Urothelium cell line (cell line): ENCODE data around the gene ACAP2.
"Not testable (repeated sequence)": the region's sequence is repeated elsewhere in the genome, so short reads cannot be mapped to it uniquely, and the experiment has no call there.

Experiments used
- DNase-seq: peaks from one replicate; pipeline ENCODE4 v3.0.0; 2011; ENCODE audit warnings: low spot score, mixed read lengths
- FAIRE-seq: peaks from 2 replicates; lab custom pipeline; 2011; peaks lifted over from hg19 to GRCh38; lab: Jason Lieb, UNC

ACAP2 gene

GRCh38 chr3:195395208-195395816, 47.5 kb downstream of the ACAP2 start:
- no peak for FAIRE-seq
- DNase-seq: no peak

- DNase-seq (no peak), FAIRE-seq (no peak)
These were observed 48.1 kb downstream of the ACAP2 start for GRCh38 chr3:195394700-195395099.

GRCh38 chr3:195394024-195394423, 48.8 kb downstream of the ACAP2 start:
- FAIRE-seq: no peak
- DNase-seq: no peak

GRCh38 chr3:195388380-195388779, 54.4 kb downstream of the ACAP2 start:
- FAIRE-seq: no peak
- no peak for DNase-seq

GRCh38 chr3:195386739-195387138, 56.1 kb downstream of the ACAP2 start:
- FAIRE-seq (no peak), DNase-seq (no peak)

GRCh38 chr3:195385526-195385925, 57.3 kb downstream of the ACAP2 start:
- FAIRE-seq (no peak), DNase-seq (peak; percentile 27)

- no peak for FAIRE-seq
- DNase-seq: no peak
These were observed 57.9 kb downstream of the ACAP2 start for GRCh38 chr3:195384952-195385351.

- FAIRE-seq (no peak), DNase-seq (no peak)
These were observed 70.6 kb downstream of the ACAP2 start for GRCh38 chr3:195372220-195372619.

GRCh38 chr3:195366200-195366925, 76.5 kb downstream of the ACAP2 start:
- no peak for FAIRE-seq
- DNase-seq: no peak

GRCh38 chr3:195365371-195365770, 77.4 kb downstream of the ACAP2 start:
- no peak for FAIRE-seq

GRCh38 chr3:195357797-195358196, 85.0 kb downstream of the ACAP2 start:
- FAIRE-seq, DNase-seq: not testable (repeated sequence)

More at GRCh38 chr3:195365371-195365770, 77.4 kb downstream of the ACAP2 start:
- no peak for DNase-seq

- DNase-seq: no peak
- no peak for FAIRE-seq
These were observed 86.4 kb downstream of the ACAP2 start for GRCh38 chr3:195356151-195357086.

- not testable (repeated sequence) for FAIRE-seq, DNase-seq
These were observed 88.8 kb downstream of the ACAP2 start for GRCh38 chr3:195354009-195354408.

GRCh38 chr3:195352895-195353488, 89.8 kb downstream of the ACAP2 start:
- FAIRE-seq (no peak), DNase-seq (peak; percentile 35)

GRCh38 chr3:195348426-195349115, 94.2 kb downstream of the ACAP2 start:
- FAIRE-seq: no peak
- no peak for DNase-seq

GRCh38 chr3:195337747-195338146, 105.1 kb downstream of the ACAP2 start:
- DNase-seq (no peak), FAIRE-seq (no peak)

- no peak for FAIRE-seq
- DNase-seq: no peak
These were observed 107.9 kb downstream of the ACAP2 start for GRCh38 chr3:195334967-195335366.

- DNase-seq (no peak), FAIRE-seq (no peak)
These were observed 123.8 kb downstream of the ACAP2 start for GRCh38 chr3:195319060-195319459.

- FAIRE-seq (no peak), DNase-seq (no peak)
These were observed 130.1 kb downstream of the ACAP2 start for GRCh38 chr3:195312714-195313113.

GRCh38 chr3:195307711-195308110, 135.1 kb downstream of the ACAP2 start:
- FAIRE-seq (no peak), DNase-seq (no peak)
